ENCODE data around the gene FCRL2.

Gene FCRL2

GRCh38 chr1:157702308-157702825 is 74.6 kb downstream of the FCRL2 start:
- H2AFZ ChIP-seq (ENCODE audit: low read depth, low read length): no peak overlapping the region
- peaks cover 2% of the 10 kb centered on the region; the same call in 1 of the 2 replicates for H3K9me3 ChIP-seq (ENCODE audit: insufficient read depth, low read length)
- no peak overlapping the region for H3K27ac ChIP-seq (ENCODE audit: low read length)
- peaks cover 38% of the 10 kb centered on the region for H3K27me3 ChIP-seq (ENCODE audit: low read depth, low read length)
- no peaks in the 10 kb centered on the region for H4K20me1 ChIP-seq (ENCODE audit: insufficient read depth, low read length)
- H3K4me3 ChIP-seq (ENCODE audit: low read length): no peak overlapping the region
- H3K79me2 ChIP-seq (ENCODE audit: low read length): no peaks in the 10 kb centered on the region
- H3K9ac ChIP-seq (ENCODE audit: low read length): no peak overlapping the region
- H3K4me1 ChIP-seq (ENCODE audit: low read length): peaks cover 44% of the 10 kb centered on the region
- H3K36me3 ChIP-seq (replicated peaks; ENCODE audit: low read depth, low read length): no peaks in the 10 kb centered on the region
- no peak for TF ChIP-seq CTCF (IDR thresholded peaks at IDR 0.05; ENCODE audit: low read depth, low read length)
- no peak for TF ChIP-seq EZH2phosphoT487 (IDR thresholded peaks at IDR 0.05; ENCODE audit: low read depth)
- H3K4me2 ChIP-seq (ENCODE audit: low read length): no peak overlapping the region

GRCh38 chr1:157700732-157701131 is 76.2 kb downstream of the FCRL2 start, which contains the start of gene FCRL3:
Gene FCRL3 (minus strand): TSS chr1:157700769. CDS start chr1:157700489, 280 bp downstream.
- peaks cover 45% of the 10 kb centered on the region for H3K27me3 ChIP-seq (ENCODE audit: low read depth, low read length)
- H3K36me3 ChIP-seq (replicated peaks; ENCODE audit: low read depth, low read length): no peaks in the 10 kb centered on the region

GRCh38 chr1:157700305-157700704 is 76.6 kb downstream of the FCRL2 start:
- Histone ChIP-seq H3K4me2 (ENCODE audit: low read length) (peak overlapping the region; percentile 50), H2AFZ (ENCODE audit: low read depth, low read length) (peak overlapping the region; percentile 8; the same call in 1 of the 2 replicates), H3K27me3 (ENCODE audit: low read depth, low read length) (peaks cover 45% of the 10 kb centered on the region)

More at GRCh38 chr1:157700732-157701131, 76.2 kb downstream of the FCRL2 start, which contains the start of gene FCRL3:
- H3K79me2 ChIP-seq (ENCODE audit: low read length): no peaks in the 10 kb centered on the region
- peaks cover 2% of the 10 kb centered on the region; the same call in 1 of the 2 replicates for H3K9me3 ChIP-seq (ENCODE audit: insufficient read depth, low read length)
- no peaks in the 10 kb centered on the region for H4K20me1 ChIP-seq (ENCODE audit: insufficient read depth, low read length)
- H3K27ac ChIP-seq (ENCODE audit: low read length): no peak within 1 kb of the TSS
- H3K4me3 ChIP-seq (ENCODE audit: low read length): peak within 1 kb of the TSS; percentile 19
- TF ChIP-seq EZH2phosphoT487 (IDR thresholded peaks at IDR 0.05; ENCODE audit: low read depth) (no peak), CTCF (IDR thresholded peaks at IDR 0.05; ENCODE audit: low read depth, low read length) (no peak)
- H3K4me1 ChIP-seq (ENCODE audit: low read length): peaks cover 46% of the 10 kb centered on the region
- H3K9ac ChIP-seq (ENCODE audit: low read length): no peak within 1 kb of the TSS
- H3K4me2 ChIP-seq (ENCODE audit: low read length): peak within 1 kb of the TSS; percentile 50
- H2AFZ ChIP-seq (ENCODE audit: low read depth, low read length): peak within 1 kb of the TSS; percentile 8; the same call in 1 of the 2 replicates

More at GRCh38 chr1:157700305-157700704, 76.6 kb downstream of the FCRL2 start:
- no peaks in the 10 kb centered on the region for H3K36me3 ChIP-seq (replicated peaks; ENCODE audit: low read depth, low read length)
- peaks cover 2% of the 10 kb centered on the region; the same call in 1 of the 2 replicates for H3K9me3 ChIP-seq (ENCODE audit: insufficient read depth, low read length)
- TF ChIP-seq CTCF (IDR thresholded peaks at IDR 0.05; ENCODE audit: low read depth, low read length): no peak
- no peak for TF ChIP-seq EZH2phosphoT487 (IDR thresholded peaks at IDR 0.05; ENCODE audit: low read depth)
- no peaks in the 10 kb centered on the region for H3K79me2 ChIP-seq (ENCODE audit: low read length)
- peak overlapping the region; percentile 19 for H3K4me3 ChIP-seq (ENCODE audit: low read length)
- H3K9ac ChIP-seq (ENCODE audit: low read length): no peak overlapping the region
- H4K20me1 ChIP-seq (ENCODE audit: insufficient read depth, low read length): no peaks in the 10 kb centered on the region
- H3K27ac ChIP-seq (ENCODE audit: low read length): no peak overlapping the region
- peaks cover 42% of the 10 kb centered on the region for H3K4me1 ChIP-seq (ENCODE audit: low read length)
